CD4-positive, CD25-positive, alpha-beta regulatory T cell (primary cell): ENCODE results near the gene PARVG. TPM values are rescaled to one million over a fixed set of nuclear protein-coding genes. Genes with fewer than 3 reads are reported as not detected.

Experiments used
- ATAC-seq, 2 donors: fragments of 150-1000 bp; cut with Tn5 transposase; one replicate each; pipeline ENCODE4 v1.10.0; 2021; ENCODE audit warnings: low read depth in 2 of 2, moderate number of reproducible peaks in 2 of 2, moderate library complexity in 1 of 2
- DNase-seq, 3 donors: peaks; one replicate each; pipeline versions ENCODE4 v3.0.0 to v3.0.0-alpha.2; 2012 to 2022; ENCODE audit warnings: mixed read lengths in 1 of 3
- H3K27ac ChIP-seq: one replicate; pipeline ENCODE4 v1.7.0; 2013; ENCODE audit warnings: mild to moderate bottlenecking, low read length; ENCODE audit not compliant: insufficient read depth, poor library complexity, severe bottlenecking
- H3K27me3 ChIP-seq: one replicate; pipeline ENCODE4 v1.7.0; 2013; ENCODE audit warnings: low read length; ENCODE audit not compliant: control insufficient read depth, insufficient read depth
- H3K36me3 ChIP-seq: one replicate; pipeline ENCODE4 v1.7.0; 2013; ENCODE audit warnings: mild to moderate bottlenecking, low read length, moderate library complexity; ENCODE audit not compliant: control insufficient read depth, insufficient read depth
- H3K4me1 ChIP-seq: 2 replicates; pipeline ENCODE4 v1.7.0; 2013; ENCODE audit warnings: mild to moderate bottlenecking, low read length; ENCODE audit not compliant: insufficient read depth, control insufficient read depth, poor library complexity, severe bottlenecking
- H3K4me3 ChIP-seq: one replicate; pipeline ENCODE4 v1.7.0; 2013; ENCODE audit warnings: low read depth, mild to moderate bottlenecking, low read length, moderate library complexity
- H3K9me3 ChIP-seq, 2 experiments: 1 replicate in 1 of 2; 2 replicates in 1 of 2; pipeline ENCODE4 v1.7.0; 2013; ENCODE audit warnings: low read length in 2 of 2, mild to moderate bottlenecking in 1 of 2, moderate library complexity in 1 of 2; ENCODE audit not compliant: control insufficient read depth in 2 of 2
- H3K27ac Mint-ChIP-seq, 3 donors: one replicate each; pipeline ENCODE4 v1.8.0; 2020 to 2022; ENCODE audit warnings: mild to moderate bottlenecking in 3 of 3, mixed read lengths in 3 of 3, moderate library complexity in 2 of 3
- H3K27me3 Mint-ChIP-seq: one replicate; pipeline ENCODE4 v1.8.0; 2022; ENCODE audit warnings: mild to moderate bottlenecking, mixed read lengths
- H3K36me3 Mint-ChIP-seq: one replicate; pipeline ENCODE4 v1.8.0; 2020; ENCODE audit warnings: mixed read lengths
- H3K4me1 Mint-ChIP-seq, 4 donors: one replicate each; pipeline ENCODE4 v1.8.0; 2020 to 2022; ENCODE audit warnings: mixed read lengths in 4 of 4, mild to moderate bottlenecking in 1 of 4
- H3K4me3 Mint-ChIP-seq, 4 donors: one replicate each; pipeline ENCODE4 v1.8.0; 2020 to 2022; ENCODE audit warnings: mild to moderate bottlenecking in 4 of 4, mixed read lengths in 4 of 4, moderate library complexity in 3 of 4
- H3K9me3 Mint-ChIP-seq, 7 donors: one replicate each; pipeline ENCODE4 v1.8.0; 2020 to 2022; ENCODE audit warnings: mixed read lengths in 7 of 7, mild to moderate bottlenecking in 3 of 7, moderate library complexity in 2 of 7
- polyA plus RNA-seq, 4 donors: library from polyadenylated mRNA; unstranded; fragments of 300-500 nt; fragmentation: Illumina TruSeq; gene quantifications; one replicate each; pipeline ENCODE4 v1.2.3, GENCODE V29; 2021
- total RNA-seq: library from RNA; stranded (reverse); gene quantifications from one replicate; pipeline ENCODE4 v1.2.3, GENCODE V29; 2022

The PARVG gene
- total and polyA plus RNA-seq, 5 donors from 2014 or later: 40.3 to 132 (median 47.5) TPM

DNA sequence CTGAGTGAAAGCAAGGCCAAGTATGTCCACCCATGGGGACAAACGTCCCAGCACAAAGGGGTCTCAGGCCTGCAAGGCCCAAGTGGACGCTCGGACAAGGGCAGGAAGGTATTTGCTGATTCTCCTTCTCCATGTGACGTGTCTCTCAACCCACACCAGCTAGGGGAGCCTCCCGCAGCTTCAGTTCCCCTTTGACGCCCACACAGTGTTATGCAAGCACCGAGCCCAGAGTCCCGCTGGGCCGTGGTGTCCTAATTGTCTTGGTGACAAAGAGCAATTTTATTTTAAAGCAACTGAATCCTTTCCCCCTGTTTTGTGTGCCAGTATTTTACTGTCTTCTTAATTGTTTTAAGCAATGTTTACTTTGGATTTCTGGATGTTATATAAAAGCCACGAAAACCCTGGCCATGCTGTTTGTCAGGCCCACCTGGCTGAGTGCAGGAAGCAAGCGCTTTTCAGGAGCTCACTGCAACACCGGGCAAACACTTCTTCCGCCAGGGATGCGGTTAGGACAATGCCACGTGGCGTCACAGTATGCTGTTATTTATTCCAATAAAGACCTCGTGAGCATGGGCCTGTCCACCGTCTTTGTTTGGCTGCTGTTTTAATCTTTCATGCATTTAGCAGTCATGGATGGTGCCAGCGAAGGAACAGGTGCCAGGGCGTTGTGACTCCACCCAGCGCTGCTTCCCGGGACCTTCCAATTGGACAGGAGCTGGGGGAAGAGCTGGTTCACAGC is 8.2 kb upstream of the PARVG start:
- no peaks in the 10 kb centered on the region for H3K36me3 Mint-ChIP-seq
- H3K27me3 Mint-ChIP-seq: no peaks in the 10 kb centered on the region
- Histone ChIP-seq H3K9me3 (no peaks in the 10 kb centered on the region), H3K4me1 (no peaks in the 10 kb centered on the region), H3K4me3 (no peak overlapping the region), H3K27me3 (no peaks in the 10 kb centered on the region), H3K36me3 (no peaks in the 10 kb centered on the region), H3K27ac (no peak overlapping the region)
- no peak overlapping the region for H3K27ac Mint-ChIP-seq
- H3K4me3 Mint-ChIP-seq: no peak overlapping the region
- no peak for DNase-seq
- H3K9me3 Mint-ChIP-seq: no peaks in the 10 kb centered on the region
- peak; percentile 37 to 43 for ATAC-seq
- H3K4me1 Mint-ChIP-seq: no peaks in the 10 kb centered on the region

DNA sequence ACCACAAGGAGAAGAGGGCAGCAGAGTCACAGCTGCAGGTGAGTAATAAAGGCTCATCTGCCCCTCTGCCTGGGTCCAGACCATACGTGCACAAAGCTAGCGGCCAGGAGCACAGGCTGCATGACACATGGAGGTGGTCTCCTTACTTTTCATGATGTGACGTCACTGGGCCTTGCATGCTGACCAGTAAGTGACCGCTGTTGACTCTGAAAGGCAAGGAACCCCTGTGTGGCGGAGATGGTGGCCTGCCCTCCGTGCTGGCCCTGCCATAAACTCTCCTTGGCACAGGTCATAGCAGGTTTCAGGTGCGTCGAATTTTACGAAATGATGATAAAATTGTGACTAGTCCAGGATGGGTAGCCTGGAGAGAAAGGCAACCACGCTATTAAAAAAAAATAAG is 7.6 kb upstream of the PARVG start:
- H3K27ac ChIP-seq: no peak overlapping the region
- H3K27me3 Mint-ChIP-seq: no peaks in the 10 kb centered on the region
- H3K9me3 ChIP-seq: no peaks in the 10 kb centered on the region
- H3K4me1 ChIP-seq: no peaks in the 10 kb centered on the region
- no peak for ATAC-seq
- H3K4me1 Mint-ChIP-seq: no peaks in the 10 kb centered on the region
- no peak overlapping the region for H3K27ac Mint-ChIP-seq
- no peaks in the 10 kb centered on the region for H3K36me3 Mint-ChIP-seq
- no peaks in the 10 kb centered on the region for H3K9me3 Mint-ChIP-seq
- H3K27me3 ChIP-seq: no peaks in the 10 kb centered on the region
- H3K36me3 ChIP-seq: no peaks in the 10 kb centered on the region
- no peak overlapping the region for H3K4me3 Mint-ChIP-seq
- no peak overlapping the region for H3K4me3 ChIP-seq
- DNase-seq: no peak

DNA sequence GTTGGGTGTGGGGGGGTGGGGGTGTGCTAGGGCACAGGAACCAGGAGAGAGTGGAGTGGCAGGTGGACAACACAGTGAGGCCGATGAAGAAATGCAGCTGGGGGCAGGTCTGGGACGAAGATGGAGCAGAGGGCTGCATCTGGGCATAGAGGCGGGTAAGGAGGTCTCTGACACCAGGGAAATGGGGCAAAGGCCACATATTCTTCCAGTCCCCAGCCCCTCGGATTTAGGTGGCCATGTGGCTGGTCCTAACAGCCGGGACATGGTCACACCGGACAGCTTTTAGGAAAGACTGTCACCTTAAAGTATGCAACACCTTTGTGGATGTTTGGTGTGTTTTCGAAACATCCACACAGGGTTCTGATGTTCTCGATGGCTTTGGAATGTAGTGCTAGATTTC is 5.0 kb upstream of the PARVG start:
- H3K27ac ChIP-seq: no peak overlapping the region
- no peak overlapping the region for H3K4me3 Mint-ChIP-seq
- no peaks in the 10 kb centered on the region for H3K27me3 Mint-ChIP-seq
- no peak overlapping the region for H3K4me3 ChIP-seq
- no peaks in the 10 kb centered on the region for H3K9me3 Mint-ChIP-seq
- no peaks in the 10 kb centered on the region for H3K36me3 ChIP-seq
- H3K36me3 Mint-ChIP-seq: no peaks in the 10 kb centered on the region
- H3K27ac Mint-ChIP-seq: no peak overlapping the region
- no peaks in the 10 kb centered on the region for H3K9me3 ChIP-seq
- peaks cover 0 to 6% (median 3%) of the 10 kb centered on the region in 4 donors for H3K4me1 Mint-ChIP-seq
- DNase-seq: no peak
- peaks cover 1% of the 10 kb centered on the region for H3K4me1 ChIP-seq
- H3K27me3 ChIP-seq: no peaks in the 10 kb centered on the region
- ATAC-seq: no peak

DNA sequence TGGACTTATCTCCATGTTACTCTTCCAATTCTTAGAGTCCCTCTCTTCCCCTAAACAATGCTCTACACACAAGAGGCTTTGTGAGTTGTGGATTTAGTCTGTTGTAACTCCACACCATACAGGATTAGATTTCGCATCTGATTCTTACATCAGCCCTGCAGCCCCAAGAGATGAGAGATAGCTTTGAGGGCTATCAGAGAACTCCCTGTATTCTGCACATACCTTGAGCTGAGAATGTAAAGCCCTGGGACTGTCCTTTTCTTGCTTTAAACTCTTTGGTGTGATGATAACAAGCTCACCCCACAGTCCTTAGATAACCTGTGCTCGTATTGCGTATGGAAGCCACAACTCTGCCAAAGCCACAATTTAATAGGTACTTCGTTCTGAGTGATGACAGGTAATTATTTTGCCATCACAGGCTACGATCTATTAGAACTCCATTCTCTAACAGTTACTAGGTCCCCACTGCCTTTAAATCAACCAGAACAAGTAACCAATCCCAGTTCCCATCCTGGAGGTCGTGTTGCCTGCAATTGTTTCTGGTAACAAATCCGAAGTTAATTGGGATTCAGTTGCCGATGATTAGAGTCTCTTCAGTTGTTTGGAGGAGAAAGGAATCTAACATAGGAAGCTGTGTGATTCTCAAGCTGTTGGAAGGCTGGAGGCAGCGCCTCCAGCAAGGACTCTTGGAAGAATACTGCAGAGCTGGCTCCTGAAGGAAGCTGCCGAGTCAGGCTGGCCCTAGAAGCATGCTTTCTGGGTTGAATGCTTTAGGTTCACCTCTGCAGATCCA is 1.3 kb upstream of the PARVG start:
- Histone ChIP-seq H3K36me3 (no peaks in the 10 kb centered on the region), H3K27me3 (no peaks in the 10 kb centered on the region), H3K9me3 (no peaks in the 10 kb centered on the region), H3K27ac (no peak overlapping the region), H3K4me1 (peaks cover 24% of the 10 kb centered on the region), H3K4me3 (no peak overlapping the region)
- Mint-ChIP-seq H3K27ac (no peak overlapping the region), H3K4me1 (peaks cover 0 to 25% (median 13%) of the 10 kb centered on the region in 4 donors), H3K4me3 (peak overlapping the region in 2 of 4 donors; percentile 27 to 77), H3K27me3 (no peaks in the 10 kb centered on the region), H3K9me3 (no peaks in the 10 kb centered on the region), H3K36me3 (no peaks in the 10 kb centered on the region)
- DNase-seq: no peak
- no peak for ATAC-seq

DNA sequence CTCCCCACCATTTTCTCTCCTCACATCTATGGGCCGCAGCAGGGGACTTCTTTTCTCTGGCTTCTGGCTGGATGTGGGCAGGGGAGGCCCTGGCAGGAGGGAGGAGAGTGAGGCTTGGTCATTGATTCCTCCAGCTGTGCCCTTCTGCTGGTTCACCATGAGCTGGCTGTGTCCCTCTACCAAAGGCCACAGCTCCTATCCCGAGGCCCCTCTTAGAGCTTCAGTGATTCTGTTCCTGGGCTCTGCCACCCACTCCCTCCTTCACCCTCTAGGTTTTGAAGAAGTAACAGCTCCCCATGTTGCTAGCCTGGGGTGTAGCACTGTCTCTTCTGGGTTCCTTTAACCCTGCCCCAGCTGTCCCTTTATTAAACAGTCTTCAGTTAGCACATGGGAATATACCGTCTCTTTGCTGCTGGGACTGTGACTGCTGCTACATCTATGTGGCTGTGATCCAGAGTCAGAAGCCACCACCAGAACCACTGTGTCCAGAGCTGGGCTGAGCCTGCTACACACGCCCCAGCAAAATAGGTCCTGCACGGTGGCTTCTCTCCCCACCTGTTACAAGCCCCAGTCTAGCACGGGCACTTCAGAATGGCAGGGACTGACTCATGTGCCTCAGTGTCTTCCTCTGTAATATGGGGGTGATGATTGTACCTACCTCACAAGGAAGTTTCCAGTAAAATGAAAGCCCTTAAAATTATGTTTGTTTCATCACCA is 578 bp upstream of the PARVG start:
- peaks cover 0 to 31% (median 17%) of the 10 kb centered on the region in 4 donors for H3K4me1 Mint-ChIP-seq
- Histone ChIP-seq H3K27ac (no peak overlapping the region), H3K27me3 (no peaks in the 10 kb centered on the region), H3K36me3 (peaks cover 2% of the 10 kb centered on the region), H3K4me3 (peak overlapping the region; percentile 77), H3K4me1 (peaks cover 24% of the 10 kb centered on the region), H3K9me3 (no peaks in the 10 kb centered on the region)
- H3K9me3 Mint-ChIP-seq: no peaks in the 10 kb centered on the region
- DNase-seq: peak in 1 of 3 donors; percentile 9
- H3K27me3 Mint-ChIP-seq: no peaks in the 10 kb centered on the region
- peak overlapping the region; percentile 86 to 99 (median 88) for H3K27ac Mint-ChIP-seq
- no peak for ATAC-seq
- peak overlapping the region; percentile 90 to 99 (median 94) for H3K4me3 Mint-ChIP-seq
- no peaks in the 10 kb centered on the region for H3K36me3 Mint-ChIP-seq

DNA sequence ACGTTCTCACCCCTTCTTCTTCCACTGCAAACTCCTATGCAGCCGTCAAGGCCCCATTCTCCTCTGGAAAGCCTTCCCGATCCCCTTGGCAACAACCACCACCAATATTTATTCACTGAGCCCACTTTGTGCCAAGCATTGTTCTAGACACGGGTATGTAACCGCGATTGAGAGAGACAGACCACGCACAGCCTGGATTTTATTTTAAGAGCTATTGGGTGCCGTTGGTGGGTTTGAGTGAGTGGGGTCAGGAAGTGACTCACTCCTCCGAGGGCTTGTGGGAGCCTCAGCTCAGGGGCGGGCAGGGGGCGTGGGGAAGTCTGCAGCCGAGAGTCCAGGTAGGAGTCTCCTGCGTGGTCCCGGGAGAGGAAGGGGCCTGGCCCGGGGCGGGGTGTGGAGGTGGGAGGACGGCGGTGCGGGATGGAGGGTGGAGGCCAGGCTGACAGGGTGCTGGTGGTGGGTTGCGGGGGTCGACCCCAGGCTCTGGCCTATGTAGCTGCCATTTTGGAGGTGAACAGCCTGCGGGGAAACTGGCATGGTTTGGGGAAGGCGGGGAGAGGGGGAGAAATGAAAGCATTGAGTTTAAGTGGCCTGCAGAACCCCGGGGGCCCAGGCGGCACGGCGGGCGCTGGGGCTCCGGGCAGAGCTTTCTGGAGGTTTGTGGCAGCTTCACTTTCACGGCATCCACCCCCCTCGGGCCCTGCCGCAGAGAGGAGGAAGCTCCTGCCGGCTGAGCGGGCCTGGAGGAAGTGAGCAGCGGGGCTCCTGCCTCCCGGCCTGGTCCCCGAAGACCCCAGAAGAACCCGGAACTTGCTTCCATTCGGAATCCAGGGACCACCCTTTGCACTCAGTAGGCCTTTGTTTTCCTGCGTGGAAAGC is 547 bp downstream of the PARVG start:
- H3K27me3 Mint-ChIP-seq: no peaks in the 10 kb centered on the region
- DNase-seq: peak; percentile 52 to 78 (median 54)
- peak overlapping the region; percentile 77 for H3K4me3 ChIP-seq
- peaks cover 24% of the 10 kb centered on the region for H3K4me1 ChIP-seq
- H3K9me3 ChIP-seq: no peaks in the 10 kb centered on the region
- peak overlapping the region; percentile 78 for H3K27ac ChIP-seq
- peaks cover 10% of the 10 kb centered on the region for H3K36me3 ChIP-seq
- peak overlapping the region; percentile 86 to 99 (median 88) for H3K27ac Mint-ChIP-seq
- peaks cover 0 to 35% (median 18%) of the 10 kb centered on the region in 4 donors for H3K4me1 Mint-ChIP-seq
- H3K36me3 Mint-ChIP-seq: peaks cover 1% of the 10 kb centered on the region
- H3K9me3 Mint-ChIP-seq: no peaks in the 10 kb centered on the region
- H3K27me3 ChIP-seq: no peaks in the 10 kb centered on the region
- peak overlapping the region; percentile 90 to 99 (median 94) for H3K4me3 Mint-ChIP-seq
- ATAC-seq: peak; percentile 67 to 76
